Fibroblast of the aortic adventitia (primary cell): ENCODE measurements around the gene KMT5C. TPM values are rescaled to one million over a fixed set of nuclear protein-coding genes. Genes with fewer than 3 reads are reported as not detected.
A peak's percentile ranks its signal among the peaks of the same experiment; 100 is the strongest.

ENCODE experiments used
- DNase-seq: peaks from one replicate; pipeline ENCODE4 v3.0.0-alpha.2; 2010; ENCODE audit warnings: low read depth
- H3K4me3 ChIP-seq: 2 replicates; pipeline ENCODE4 v1.5.1; 2011; ENCODE audit warnings: low read depth, mild to moderate bottlenecking, control low read depth, low read length, moderate library complexity
- CTCF ChIP-seq: IDR thresholded peaks from 2 replicates; pipeline ENCODE4 v1.5.1; 2011; ENCODE audit warnings: mild to moderate bottlenecking, low read length, control low read depth, inconsistent platforms; ENCODE audit not compliant: insufficient read depth
- total RNA-seq: library from RNA; depleted of rRNA; stranded (reverse); fragments of >200 nt; gene quantifications from 2 replicates; pipeline ENCODE4 v1.2.3, GENCODE V29; 2012; ENCODE audit warnings: low replicate concordance

KMT5C gene
- total RNA-seq, 1 donor = 6.7 TPM

GRCh38 chr19:55382522-55383054 is 42.9 kb downstream of the KMT5C start:
- DNase-seq = no peak
- TF ChIP-seq CTCF = no peak
- no peak overlapping the region for H3K4me3 ChIP-seq

GRCh38 chr19:55383279-55384130 is 43.8 kb downstream of the KMT5C start:
- TF ChIP-seq CTCF = peak; percentile 11
- peak overlapping the region; percentile 58 for H3K4me3 ChIP-seq
- DNase-seq = peak; percentile 56

DNA sequence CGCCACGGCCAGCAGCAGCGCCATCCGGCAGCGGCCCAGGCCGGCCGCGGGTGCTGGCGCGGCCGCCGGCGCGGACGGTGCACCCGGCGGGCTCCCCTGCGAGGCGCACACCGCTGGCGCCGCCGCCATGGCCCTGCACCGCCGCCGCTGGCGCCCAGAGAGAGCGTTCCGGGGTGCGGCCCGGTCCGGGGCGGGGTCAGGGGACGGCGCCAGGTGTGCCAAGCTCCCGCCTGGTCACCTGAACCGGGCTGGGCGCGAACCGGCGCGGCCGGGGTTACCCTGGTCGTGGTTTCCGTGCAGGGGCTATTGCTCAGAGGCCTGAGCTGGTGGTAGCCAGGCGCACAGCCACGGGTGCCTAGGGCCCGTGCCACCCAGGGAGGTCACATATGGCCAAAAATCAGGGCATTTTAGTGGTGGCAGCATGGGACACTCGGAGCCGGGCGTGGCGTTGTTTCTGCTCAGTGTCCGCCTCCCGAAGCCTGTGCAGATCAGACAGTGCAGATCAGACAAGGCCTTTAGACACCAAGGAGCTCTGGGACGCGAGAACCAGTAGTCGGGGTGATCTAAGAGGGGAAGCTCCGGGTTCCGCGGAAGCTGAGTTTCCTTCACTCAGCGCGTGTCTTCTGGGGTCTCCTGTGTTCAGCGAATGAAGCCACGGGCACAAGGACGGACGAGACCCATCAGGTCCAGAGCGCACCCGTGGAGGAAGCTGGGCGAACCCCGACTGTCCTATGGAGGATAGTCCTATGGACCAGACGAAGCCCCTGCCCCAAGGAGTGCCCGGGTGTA is 44.6 kb downstream of the KMT5C start, which contains the start of gene TMEM238:
Gene TMEM238, minus strand, starts transcription at position 162 of the 789 bp plus-strand sequence. Its CDS starts 33 bp downstream, at position 129.
- peak within 1 kb of the TSS; percentile 59 for H3K4me3 ChIP-seq
- TF ChIP-seq CTCF = no peak
- no peak for DNase-seq

DNA sequence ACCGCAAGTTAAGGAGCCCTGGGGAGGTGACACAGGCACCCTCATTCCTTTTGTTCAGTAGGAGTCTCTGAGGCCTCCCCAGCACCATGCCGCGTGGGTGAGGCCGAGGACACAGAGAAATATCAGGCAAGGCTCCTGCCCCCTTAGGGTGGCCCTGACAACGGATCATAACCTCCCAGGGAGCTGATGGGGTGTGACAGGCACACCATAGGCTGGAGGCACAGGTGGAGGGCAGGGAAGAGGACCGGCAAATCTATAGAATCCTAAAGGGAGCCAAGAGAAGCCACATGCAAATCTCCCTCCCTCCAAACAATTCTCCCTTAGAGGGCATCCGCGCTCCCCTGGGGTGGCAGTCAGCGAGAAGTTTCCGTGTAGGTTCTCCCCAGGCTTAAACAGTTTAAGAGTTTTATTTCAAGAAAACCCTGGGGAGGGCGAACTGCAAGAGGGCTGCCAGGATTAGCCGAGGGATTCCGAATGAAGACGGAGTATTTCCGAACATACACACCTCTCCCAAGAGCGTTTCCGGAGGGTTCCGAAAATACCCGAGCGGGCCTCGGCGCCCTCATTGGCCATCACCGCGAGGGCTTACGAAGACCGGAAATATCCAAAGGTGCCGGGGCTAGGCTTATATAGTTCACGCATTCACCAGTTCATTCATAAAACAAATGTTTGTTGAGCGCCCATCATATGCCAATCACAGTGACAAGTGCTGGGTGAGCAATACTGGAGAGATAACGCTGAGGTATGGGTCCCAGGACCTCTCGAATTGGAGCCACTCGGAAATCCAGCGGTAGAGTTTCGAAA is 45.4 kb downstream of the KMT5C start:
- H3K4me3 ChIP-seq = peak overlapping the region; percentile 67
- DNase-seq = peak; percentile 97
- no peak for TF ChIP-seq CTCF

DNA sequence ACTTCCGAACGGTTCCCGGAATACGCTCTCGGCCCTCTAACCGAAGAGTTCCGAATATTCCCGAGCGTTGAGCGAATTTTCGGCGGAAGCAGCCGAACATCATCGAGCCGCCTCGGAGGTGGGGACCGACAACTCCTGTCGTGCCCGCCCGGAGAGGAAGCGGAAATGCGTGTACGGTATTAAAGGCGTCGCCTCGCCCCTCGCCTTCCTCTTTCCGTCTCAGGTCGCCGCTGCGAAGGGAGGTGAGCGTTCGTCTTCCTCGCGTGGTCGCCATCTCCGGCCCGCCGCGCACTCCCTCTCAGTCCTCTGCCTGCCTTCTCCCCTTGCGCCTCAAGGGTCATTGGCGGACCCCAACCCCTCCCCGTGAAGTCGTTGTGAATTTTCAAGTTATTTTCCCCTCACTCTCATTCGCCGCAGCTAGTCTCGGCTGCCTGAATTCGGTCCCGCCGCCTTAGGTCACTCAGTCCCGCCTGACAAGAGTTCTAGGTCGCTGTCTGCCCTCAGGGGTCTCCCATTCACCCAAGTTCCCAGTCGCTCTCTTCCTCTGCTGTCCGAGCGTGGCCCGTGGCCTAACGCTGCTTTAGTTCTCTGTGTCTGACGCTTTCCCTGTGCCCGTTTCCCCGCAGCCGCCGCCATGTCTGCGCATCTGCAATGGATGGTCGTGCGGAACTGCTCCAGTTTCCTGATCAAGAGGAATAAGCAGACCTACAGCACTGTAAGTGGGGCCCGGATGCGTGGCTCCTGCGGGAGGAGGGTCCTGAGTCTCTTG is 46.2 kb downstream of the KMT5C start, which contains the start of gene RPL28:
Gene RPL28, plus strand, starts transcription at position 209 of the 769 bp plus-strand sequence. Its CDS starts 426 bp downstream, at position 635.
- no peak for TF ChIP-seq CTCF
- H3K4me3 ChIP-seq = peak within 1 kb of the TSS; percentile 99
- DNase-seq = peak; percentile 98
